ENCODE measurements around the gene MYL10. TPM values are rescaled to one million over a fixed set of nuclear protein-coding genes. Genes with fewer than 3 reads are reported as not detected.

Gene MYL10
- total and polyA plus RNA-seq, 2 experiments from 2014 or later, result 0.23 to 1.2 TPM

- Histone ChIP-seq H3K79me2 (no peaks in the 10 kb centered on the region), H3K9me3 (ENCODE audit: low read depth) (no peaks in the 10 kb centered on the region), H3K4me3 (no peak overlapping the region), H4K20me1 (ENCODE audit: insufficient read depth, poor library complexity, severe bottlenecking) (no peaks in the 10 kb centered on the region), H3K27me3 (no peaks in the 10 kb centered on the region), H3K9me2 (replicated peaks; ENCODE audit: insufficient read depth) (no peaks in the 10 kb centered on the region), H3K4me2 (no peak overlapping the region), H3K27ac (no peak overlapping the region), H3K4me1 (ENCODE audit: insufficient read depth) (no peaks in the 10 kb centered on the region), H3K36me3 (replicated peaks; ENCODE audit: insufficient read depth, low read depth) (no peaks in the 10 kb centered on the region), H2AFZ (no peak overlapping the region)
- TF ChIP-seq EZH2phosphoT487 (IDR thresholded peaks at IDR 0.05; ENCODE audit: low read depth, severe bottlenecking, unreplicated experiment), result no peak
- TF ChIP-seq EZH2 (IDR thresholded peaks at IDR 0.05; ENCODE audit: borderline replicate concordance), result no peak
- TF ChIP-seq CTCF (IDR thresholded peaks at IDR 0.05; ENCODE audit: poor library complexity), result no peak
- no peak for DNase-seq (ENCODE audit: low spot score)
- WGBS (ENCODE audit: low lambda C conversion rate, missing lambda C conversion rate), result 82% methylated on average over 9 of the region's 9 CpGs
Observed at GRCh38 chr7:101636822-101637623, 7.9 kb upstream of the MYL10 start.

- no peak for TF ChIP-seq EZH2 (IDR thresholded peaks at IDR 0.05; ENCODE audit: borderline replicate concordance)
- no peak for TF ChIP-seq CTCF (IDR thresholded peaks at IDR 0.05; ENCODE audit: poor library complexity)
- no peak for TF ChIP-seq EZH2phosphoT487 (IDR thresholded peaks at IDR 0.05; ENCODE audit: low read depth, severe bottlenecking, unreplicated experiment)
- WGBS (ENCODE audit: low lambda C conversion rate, missing lambda C conversion rate), result 94% methylated on average over 2 of the region's 2 CpGs
- Histone ChIP-seq H3K9me3 (ENCODE audit: low read depth) (no peaks in the 10 kb centered on the region), H3K4me2 (no peak overlapping the region), H3K27me3 (no peaks in the 10 kb centered on the region), H3K27ac (no peak overlapping the region), H3K4me1 (ENCODE audit: insufficient read depth) (peaks cover 8% of the 10 kb centered on the region), H4K20me1 (ENCODE audit: insufficient read depth, poor library complexity, severe bottlenecking) (no peaks in the 10 kb centered on the region), H2AFZ (no peak overlapping the region), H3K79me2 (no peaks in the 10 kb centered on the region), H3K4me3 (no peak overlapping the region), H3K36me3 (replicated peaks; ENCODE audit: insufficient read depth, low read depth) (no peaks in the 10 kb centered on the region), H3K9me2 (replicated peaks; ENCODE audit: insufficient read depth) (no peaks in the 10 kb centered on the region)
- no peak for DNase-seq (ENCODE audit: low spot score)
Observed at GRCh38 chr7:101635484-101635883, 6.4 kb upstream of the MYL10 start.

GRCh38 chr7:101634196-101634717 lies 5.2 kb upstream of the MYL10 start:
- TF ChIP-seq CTCF (IDR thresholded peaks at IDR 0.05; ENCODE audit: poor library complexity), result no peak
- no peak for TF ChIP-seq EZH2phosphoT487 (IDR thresholded peaks at IDR 0.05; ENCODE audit: low read depth, severe bottlenecking, unreplicated experiment)
- TF ChIP-seq EZH2 (IDR thresholded peaks at IDR 0.05; ENCODE audit: borderline replicate concordance), result no peak
- no peaks in the 10 kb centered on the region for H3K9me3 ChIP-seq (ENCODE audit: low read depth)

More at GRCh38 chr7:101634196-101634717, 5.2 kb upstream of the MYL10 start:
- DNase-seq (ENCODE audit: low spot score), result no peak
- Histone ChIP-seq H3K4me3 (no peak overlapping the region), H3K79me2 (no peaks in the 10 kb centered on the region), H3K27ac (no peak overlapping the region), H4K20me1 (ENCODE audit: insufficient read depth, poor library complexity, severe bottlenecking) (no peaks in the 10 kb centered on the region), H2AFZ (no peak overlapping the region), H3K4me1 (ENCODE audit: insufficient read depth) (peaks cover 11% of the 10 kb centered on the region), H3K9me2 (replicated peaks; ENCODE audit: insufficient read depth) (no peaks in the 10 kb centered on the region), H3K36me3 (replicated peaks; ENCODE audit: insufficient read depth, low read depth) (no peaks in the 10 kb centered on the region), H3K4me2 (no peak overlapping the region), H3K27me3 (no peaks in the 10 kb centered on the region)
- 87% methylated on average over 11 of the region's 11 CpGs for WGBS (ENCODE audit: low lambda C conversion rate, missing lambda C conversion rate)
